WTC11 (cell line): ENCODE results near the gene C11orf58.

Experiments
- CREB1 ChIP-seq: sonication (generic); formaldehyde crosslinking; IDR thresholded peaks from 2 replicates; pipeline ENCODE4 v1.8.0; 2023; ENCODE audit warnings: mild to moderate bottlenecking, missing genetic modification reagents
- CREM ChIP-seq: sonication (generic); formaldehyde crosslinking; IDR thresholded peaks from 2 replicates; pipeline ENCODE4 v1.8.1; 2022; ENCODE audit warnings: mild to moderate bottlenecking, missing genetic modification reagents, moderate library complexity
- ELF4 ChIP-seq: sonication (generic); formaldehyde crosslinking; IDR thresholded peaks from 2 replicates; pipeline ENCODE4 v1.8.1; 2022; ENCODE audit warnings: low read depth, mild to moderate bottlenecking, moderate library complexity, missing genetic modification reagents
- ETV6 ChIP-seq: sonication (generic); formaldehyde crosslinking; IDR thresholded peaks from 2 replicates; pipeline ENCODE4 v1.8.1; 2022; ENCODE audit warnings: mild to moderate bottlenecking, missing genetic modification reagents
- SMAD3 ChIP-seq: sonication (generic); formaldehyde crosslinking; IDR thresholded peaks from 2 replicates; pipeline ENCODE4 v1.8.0; 2022; ENCODE audit warnings: missing genetic modification reagents, mild to moderate bottlenecking, borderline replicate concordance
- ZNF416 ChIP-seq: fragments of 250-450 bp; sonication (Bioruptor Pico); IDR thresholded peaks from 2 replicates; pipeline ENCODE4 v1.9.0; 2021; ENCODE audit warnings: mild to moderate bottlenecking, inconsistent platforms
- TF ChIP-seq, protein P1 (sequence below): fragments of 200-600 bp; IDR thresholded peaks from 2 replicates; pipeline ENCODE4 v1.8.0; 2022; ENCODE audit warnings: antibody characterized with exemption
- TF ChIP-seq, protein P2 (sequence below): sonication (generic); formaldehyde crosslinking; IDR thresholded peaks from 2 replicates; pipeline ENCODE4 v1.8.0; 2023; ENCODE audit warnings: mild to moderate bottlenecking, missing genetic modification reagents
- TF ChIP-seq, protein P3 (sequence below): fragments of 250-450 bp; sonication (Bioruptor Pico); IDR thresholded peaks from 2 replicates; pipeline ENCODE4 v2.1.2; 2022; ENCODE audit warnings: mild to moderate bottlenecking, moderate library complexity
- TF ChIP-seq, protein P4 (sequence below): sonication (generic); formaldehyde crosslinking; IDR thresholded peaks from 2 replicates; pipeline ENCODE4 v1.8.0; 2023; ENCODE audit warnings: missing genetic modification reagents, mild to moderate bottlenecking, borderline replicate concordance
- TF ChIP-seq, protein P5 (sequence below): sonication (generic); formaldehyde crosslinking; IDR thresholded peaks from 2 replicates; pipeline ENCODE4 v1.8.1; 2022; ENCODE audit warnings: missing genetic modification reagents, borderline replicate concordance
- TF ChIP-seq, protein P6 (sequence below): sonication (generic); formaldehyde crosslinking; IDR thresholded peaks from 2 replicates; pipeline ENCODE4 v1.8.1; 2023; ENCODE audit warnings: mild to moderate bottlenecking, moderate library complexity, missing genetic modification reagents

DNA sequence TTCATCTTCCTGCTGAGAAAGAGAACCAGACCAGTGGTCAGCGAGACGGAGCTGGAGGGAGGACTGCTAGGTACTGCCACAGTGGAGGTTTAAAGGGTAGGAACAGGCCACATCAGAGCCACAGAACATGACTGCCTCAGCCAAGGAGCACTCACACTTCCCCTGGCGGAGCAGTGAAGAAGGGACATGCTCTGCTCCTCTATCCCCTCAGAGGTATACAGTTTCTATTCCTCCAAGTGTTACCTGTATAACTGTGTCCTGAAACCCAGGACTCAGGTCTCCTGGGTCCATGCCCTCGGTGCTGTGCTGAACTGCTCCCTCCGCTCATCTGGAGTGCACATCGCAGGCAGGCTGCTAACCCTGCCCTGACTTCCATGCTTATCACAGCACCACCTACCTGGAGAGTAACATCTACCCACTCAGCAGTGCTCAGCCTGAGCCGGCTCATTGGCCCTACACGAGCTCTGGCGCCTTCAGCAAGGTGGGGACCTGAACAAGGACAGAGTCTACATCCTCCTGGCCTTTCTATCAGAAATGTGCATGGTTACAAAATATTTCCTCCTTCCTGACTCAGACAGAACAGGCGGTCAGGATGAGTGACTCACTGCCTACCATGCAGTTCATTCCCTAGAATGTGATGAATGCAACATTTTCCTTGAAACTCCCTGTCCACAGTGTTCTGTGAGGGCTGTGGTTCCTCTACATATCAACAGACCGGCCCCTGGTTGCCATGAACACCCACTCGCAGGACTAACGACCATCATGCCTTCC lies 52.9 kb downstream of the C11orf58 start:
- TF ChIP-seq, protein P1, sequence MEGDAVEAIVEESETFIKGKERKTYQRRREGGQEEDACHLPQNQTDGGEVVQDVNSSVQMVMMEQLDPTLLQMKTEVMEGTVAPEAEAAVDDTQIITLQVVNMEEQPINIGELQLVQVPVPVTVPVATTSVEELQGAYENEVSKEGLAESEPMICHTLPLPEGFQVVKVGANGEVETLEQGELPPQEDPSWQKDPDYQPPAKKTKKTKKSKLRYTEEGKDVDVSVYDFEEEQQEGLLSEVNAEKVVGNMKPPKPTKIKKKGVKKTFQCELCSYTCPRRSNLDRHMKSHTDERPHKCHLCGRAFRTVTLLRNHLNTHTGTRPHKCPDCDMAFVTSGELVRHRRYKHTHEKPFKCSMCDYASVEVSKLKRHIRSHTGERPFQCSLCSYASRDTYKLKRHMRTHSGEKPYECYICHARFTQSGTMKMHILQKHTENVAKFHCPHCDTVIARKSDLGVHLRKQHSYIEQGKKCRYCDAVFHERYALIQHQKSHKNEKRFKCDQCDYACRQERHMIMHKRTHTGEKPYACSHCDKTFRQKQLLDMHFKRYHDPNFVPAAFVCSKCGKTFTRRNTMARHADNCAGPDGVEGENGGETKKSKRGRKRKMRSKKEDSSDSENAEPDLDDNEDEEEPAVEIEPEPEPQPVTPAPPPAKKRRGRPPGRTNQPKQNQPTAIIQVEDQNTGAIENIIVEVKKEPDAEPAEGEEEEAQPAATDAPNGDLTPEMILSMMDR, result no peak
- TF ChIP-seq, protein P2, sequence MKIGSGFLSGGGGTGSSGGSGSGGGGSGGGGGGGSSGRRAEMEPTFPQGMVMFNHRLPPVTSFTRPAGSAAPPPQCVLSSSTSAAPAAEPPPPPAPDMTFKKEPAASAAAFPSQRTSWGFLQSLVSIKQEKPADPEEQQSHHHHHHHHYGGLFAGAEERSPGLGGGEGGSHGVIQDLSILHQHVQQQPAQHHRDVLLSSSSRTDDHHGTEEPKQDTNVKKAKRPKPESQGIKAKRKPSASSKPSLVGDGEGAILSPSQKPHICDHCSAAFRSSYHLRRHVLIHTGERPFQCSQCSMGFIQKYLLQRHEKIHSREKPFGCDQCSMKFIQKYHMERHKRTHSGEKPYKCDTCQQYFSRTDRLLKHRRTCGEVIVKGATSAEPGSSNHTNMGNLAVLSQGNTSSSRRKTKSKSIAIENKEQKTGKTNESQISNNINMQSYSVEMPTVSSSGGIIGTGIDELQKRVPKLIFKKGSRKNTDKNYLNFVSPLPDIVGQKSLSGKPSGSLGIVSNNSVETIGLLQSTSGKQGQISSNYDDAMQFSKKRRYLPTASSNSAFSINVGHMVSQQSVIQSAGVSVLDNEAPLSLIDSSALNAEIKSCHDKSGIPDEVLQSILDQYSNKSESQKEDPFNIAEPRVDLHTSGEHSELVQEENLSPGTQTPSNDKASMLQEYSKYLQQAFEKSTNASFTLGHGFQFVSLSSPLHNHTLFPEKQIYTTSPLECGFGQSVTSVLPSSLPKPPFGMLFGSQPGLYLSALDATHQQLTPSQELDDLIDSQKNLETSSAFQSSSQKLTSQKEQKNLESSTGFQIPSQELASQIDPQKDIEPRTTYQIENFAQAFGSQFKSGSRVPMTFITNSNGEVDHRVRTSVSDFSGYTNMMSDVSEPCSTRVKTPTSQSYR (CRISPR knock-in tag), result no peak
- TF ChIP-seq CREB1 (CRISPR knock-in tag), result no peak
- TF ChIP-seq ELF4 (CRISPR knock-in tag), result no peak
- no peak for TF ChIP-seq SMAD3 (CRISPR knock-in tag)
- TF ChIP-seq, protein P3, sequence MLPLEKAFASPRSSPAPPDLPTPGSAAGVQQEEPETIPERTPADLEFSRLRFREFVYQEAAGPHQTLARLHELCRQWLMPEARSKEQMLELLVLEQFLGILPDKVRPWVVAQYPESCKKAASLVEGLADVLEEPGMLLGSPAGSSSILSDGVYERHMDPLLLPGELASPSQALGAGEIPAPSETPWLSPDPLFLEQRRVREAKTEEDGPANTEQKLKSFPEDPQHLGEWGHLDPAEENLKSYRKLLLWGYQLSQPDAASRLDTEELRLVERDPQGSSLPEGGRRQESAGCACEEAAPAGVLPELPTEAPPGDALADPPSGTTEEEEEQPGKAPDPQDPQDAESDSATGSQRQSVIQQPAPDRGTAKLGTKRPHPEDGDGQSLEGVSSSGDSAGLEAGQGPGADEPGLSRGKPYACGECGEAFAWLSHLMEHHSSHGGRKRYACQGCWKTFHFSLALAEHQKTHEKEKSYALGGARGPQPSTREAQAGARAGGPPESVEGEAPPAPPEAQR, result no peak
- TF ChIP-seq ZNF416 (CRISPR knock-in tag), result no peak
- TF ChIP-seq CREM (CRISPR knock-in tag), result no peak
- no peak for TF ChIP-seq ETV6 (CRISPR knock-in tag)
- TF ChIP-seq, protein P4, sequence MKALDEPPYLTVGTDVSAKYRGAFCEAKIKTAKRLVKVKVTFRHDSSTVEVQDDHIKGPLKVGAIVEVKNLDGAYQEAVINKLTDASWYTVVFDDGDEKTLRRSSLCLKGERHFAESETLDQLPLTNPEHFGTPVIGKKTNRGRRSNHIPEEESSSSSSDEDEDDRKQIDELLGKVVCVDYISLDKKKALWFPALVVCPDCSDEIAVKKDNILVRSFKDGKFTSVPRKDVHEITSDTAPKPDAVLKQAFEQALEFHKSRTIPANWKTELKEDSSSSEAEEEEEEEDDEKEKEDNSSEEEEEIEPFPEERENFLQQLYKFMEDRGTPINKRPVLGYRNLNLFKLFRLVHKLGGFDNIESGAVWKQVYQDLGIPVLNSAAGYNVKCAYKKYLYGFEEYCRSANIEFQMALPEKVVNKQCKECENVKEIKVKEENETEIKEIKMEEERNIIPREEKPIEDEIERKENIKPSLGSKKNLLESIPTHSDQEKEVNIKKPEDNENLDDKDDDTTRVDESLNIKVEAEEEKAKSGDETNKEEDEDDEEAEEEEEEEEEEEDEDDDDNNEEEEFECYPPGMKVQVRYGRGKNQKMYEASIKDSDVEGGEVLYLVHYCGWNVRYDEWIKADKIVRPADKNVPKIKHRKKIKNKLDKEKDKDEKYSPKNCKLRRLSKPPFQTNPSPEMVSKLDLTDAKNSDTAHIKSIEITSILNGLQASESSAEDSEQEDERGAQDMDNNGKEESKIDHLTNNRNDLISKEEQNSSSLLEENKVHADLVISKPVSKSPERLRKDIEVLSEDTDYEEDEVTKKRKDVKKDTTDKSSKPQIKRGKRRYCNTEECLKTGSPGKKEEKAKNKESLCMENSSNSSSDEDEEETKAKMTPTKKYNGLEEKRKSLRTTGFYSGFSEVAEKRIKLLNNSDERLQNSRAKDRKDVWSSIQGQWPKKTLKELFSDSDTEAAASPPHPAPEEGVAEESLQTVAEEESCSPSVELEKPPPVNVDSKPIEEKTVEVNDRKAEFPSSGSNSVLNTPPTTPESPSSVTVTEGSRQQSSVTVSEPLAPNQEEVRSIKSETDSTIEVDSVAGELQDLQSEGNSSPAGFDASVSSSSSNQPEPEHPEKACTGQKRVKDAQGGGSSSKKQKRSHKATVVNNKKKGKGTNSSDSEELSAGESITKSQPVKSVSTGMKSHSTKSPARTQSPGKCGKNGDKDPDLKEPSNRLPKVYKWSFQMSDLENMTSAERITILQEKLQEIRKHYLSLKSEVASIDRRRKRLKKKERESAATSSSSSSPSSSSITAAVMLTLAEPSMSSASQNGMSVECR, result no peak
- TF ChIP-seq, protein P5, sequence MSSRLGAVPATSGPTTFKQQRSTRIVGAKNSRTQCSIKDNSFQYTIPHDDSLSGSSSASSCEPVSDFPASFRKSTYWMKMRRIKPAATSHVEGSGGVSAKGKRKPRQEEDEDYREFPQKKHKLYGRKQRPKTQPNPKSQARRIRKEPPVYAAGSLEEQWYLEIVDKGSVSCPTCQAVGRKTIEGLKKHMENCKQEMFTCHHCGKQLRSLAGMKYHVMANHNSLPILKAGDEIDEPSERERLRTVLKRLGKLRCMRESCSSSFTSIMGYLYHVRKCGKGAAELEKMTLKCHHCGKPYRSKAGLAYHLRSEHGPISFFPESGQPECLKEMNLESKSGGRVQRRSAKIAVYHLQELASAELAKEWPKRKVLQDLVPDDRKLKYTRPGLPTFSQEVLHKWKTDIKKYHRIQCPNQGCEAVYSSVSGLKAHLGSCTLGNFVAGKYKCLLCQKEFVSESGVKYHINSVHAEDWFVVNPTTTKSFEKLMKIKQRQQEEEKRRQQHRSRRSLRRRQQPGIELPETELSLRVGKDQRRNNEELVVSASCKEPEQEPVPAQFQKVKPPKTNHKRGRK (CRISPR knock-in tag), result no peak
- TF ChIP-seq, protein P6, sequence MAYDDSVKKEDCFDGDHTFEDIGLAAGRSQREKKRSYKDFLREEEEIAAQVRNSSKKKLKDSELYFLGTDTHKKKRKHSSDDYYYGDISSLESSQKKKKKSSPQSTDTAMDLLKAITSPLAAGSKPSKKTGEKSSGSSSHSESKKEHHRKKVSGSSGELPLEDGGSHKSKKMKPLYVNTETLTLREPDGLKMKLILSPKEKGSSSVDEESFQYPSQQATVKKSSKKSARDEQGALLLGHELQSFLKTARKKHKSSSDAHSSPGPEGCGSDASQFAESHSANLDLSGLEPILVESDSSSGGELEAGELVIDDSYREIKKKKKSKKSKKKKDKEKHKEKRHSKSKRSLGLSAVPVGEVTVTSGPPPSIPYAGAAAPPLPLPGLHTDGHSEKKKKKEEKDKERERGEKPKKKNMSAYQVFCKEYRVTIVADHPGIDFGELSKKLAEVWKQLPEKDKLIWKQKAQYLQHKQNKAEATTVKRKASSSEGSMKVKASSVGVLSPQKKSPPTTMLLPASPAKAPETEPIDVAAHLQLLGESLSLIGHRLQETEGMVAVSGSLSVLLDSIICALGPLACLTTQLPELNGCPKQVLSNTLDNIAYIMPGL (CRISPR knock-in tag), result no peak
